Colon (tissue), 2 donors: ENCODE measurements around the gene PTCSC3.

Experiments used
- FAIRE-seq: peaks from 2 replicates; lab custom pipeline; 2012; peaks lifted over from hg19 to GRCh38; lab: Jason Lieb, UNC
- donor health status: control.
- donor health status: control.

The PTCSC3 gene

DNA sequence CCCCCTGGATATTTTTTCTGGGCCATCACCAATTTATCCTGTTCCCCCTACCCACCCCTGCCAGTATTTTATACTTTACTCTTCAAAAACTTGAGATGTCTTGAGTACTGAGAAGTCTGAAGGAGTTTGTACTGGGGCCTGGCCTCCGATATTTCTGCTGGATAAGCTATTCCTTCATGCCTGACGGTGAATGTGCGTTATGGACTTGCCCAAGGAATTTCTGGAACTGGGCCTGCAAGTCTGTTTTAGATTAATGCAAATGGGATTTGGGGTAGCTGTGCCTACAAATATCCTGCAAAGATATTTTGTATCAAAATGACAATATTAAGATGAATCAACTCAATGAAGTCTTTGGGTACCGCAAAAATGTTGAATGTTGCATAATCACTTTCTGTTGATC, at the start of gene PTCSC3:
PTCSC3 (minus strand) TSS at position 199 of the 400 bp plus-strand sequence.
- FAIRE-seq = no peak

DNA sequence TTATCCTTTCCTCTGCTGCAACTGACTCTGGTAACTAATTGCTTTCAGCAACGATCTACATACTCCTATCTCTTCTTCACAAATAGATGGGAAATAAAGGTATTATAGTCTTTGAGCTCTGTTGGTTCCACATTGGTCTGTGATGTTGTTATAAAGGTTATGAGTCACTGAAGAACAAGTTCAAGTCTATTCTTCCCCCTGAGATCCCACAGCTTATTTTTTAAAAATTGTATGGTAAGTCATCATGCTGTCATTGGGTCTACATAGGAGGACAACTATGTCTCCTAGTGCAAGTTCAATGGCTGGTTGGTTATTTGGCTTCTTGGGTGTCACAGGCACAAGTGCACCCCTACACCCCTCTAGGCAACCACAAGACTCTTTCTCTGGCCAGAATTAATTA, 49.6 kb upstream of the PTCSC3 start:
- FAIRE-seq = no peak

DNA sequence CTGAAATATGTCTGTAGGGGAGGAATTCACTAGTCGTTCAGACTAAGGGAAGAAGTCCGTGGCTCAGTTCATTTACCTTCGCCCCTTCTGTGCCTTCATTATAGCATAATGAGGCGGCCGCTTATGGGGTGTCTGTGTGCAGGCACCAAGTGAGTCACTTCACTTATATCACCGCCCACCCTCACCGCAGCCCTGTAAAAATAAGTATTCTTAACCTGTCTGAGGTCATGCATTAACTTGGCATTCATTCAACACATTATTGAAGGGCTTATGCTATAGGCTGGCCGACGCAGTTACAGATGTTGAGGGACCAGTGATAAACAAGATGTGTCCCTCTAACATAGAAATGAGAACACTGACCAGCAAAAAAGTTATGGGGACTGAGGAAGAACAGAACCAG, 47.7 kb upstream of the PTCSC3 start:
- FAIRE-seq = no peak

DNA sequence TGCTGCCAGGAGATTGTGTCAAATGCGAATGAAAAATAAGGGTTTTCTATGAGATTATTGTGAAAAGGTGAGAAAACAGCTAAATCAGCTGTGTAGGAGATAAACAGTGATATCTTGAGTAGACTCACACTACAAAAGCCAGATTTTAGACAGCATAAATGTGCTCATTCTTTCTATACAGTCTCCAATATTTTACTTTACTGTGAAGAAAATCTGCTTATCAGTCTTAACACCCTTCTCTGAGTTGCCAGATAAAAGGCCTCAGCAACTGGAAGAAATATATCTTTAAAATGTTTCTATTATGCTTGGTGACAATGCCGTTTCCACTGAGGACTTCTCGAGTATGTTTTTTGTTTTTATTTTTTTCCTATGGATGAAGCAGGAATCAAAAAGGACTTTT, 47.0 kb upstream of the PTCSC3 start:
- no peak for FAIRE-seq

DNA sequence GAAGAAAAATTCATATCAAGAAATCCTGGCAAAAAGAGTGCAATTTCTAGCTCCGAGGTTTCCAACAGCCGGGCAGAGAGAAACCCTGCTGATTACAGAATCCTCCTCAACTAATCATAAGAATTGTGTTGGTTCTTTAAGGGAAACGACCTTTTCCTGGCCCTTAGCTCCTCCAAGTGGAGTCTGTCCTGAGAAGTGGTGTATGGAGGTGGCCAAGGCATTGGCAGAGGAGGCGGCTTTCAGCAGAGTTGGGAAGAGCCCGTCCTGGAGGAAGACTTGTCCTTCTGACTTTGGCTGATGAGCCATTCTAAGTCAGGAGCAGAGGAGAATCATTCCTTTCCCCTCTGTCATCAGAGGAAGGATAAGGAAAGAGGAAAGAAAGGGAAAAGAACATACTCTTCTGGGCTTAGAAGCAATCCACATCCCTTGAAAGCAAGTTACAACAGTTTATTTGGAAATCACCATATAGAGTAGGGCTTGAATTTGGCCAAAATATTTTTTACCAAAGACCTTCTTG, 46.5 kb upstream of the PTCSC3 start:
- FAIRE-seq = no peak

DNA sequence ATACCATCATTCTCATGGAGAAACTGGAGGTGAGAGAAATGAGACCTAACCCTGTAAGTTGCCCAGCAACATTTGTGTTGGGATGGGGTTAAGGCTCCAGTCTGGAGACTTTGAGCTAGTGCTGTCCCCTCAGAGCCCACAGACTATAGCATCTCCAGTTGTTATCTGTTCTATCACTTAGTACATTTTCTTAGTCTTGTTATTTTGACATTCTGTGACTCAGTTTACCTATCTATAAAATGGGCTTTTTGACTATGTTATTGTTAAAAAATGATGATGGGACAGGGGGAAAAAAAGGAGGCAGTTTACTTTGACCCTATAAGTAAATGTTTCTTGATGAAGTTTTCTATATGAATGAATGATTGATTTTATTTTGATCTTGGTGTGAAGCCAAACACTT, 45.8 kb upstream of the PTCSC3 start:
- FAIRE-seq = no peak

DNA sequence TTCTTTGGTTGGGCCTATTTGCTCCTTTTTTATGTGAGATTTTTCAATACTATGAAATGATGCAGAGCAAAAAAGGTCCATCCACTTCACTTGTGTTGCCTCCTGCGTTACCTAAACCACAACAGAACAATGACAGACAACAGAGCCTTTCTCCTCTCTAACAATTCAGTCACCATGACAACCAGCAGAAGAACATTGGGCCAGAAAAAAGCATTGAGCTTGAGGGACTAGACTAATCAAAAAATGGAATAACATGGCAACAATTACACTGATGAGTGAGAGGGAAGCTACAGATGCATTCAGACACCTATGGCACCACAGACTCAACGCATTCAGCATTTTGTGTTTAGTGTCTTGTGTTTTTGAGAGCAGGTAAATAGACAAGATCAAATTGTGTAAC, 44.6 kb upstream of the PTCSC3 start:
- no peak for FAIRE-seq

DNA sequence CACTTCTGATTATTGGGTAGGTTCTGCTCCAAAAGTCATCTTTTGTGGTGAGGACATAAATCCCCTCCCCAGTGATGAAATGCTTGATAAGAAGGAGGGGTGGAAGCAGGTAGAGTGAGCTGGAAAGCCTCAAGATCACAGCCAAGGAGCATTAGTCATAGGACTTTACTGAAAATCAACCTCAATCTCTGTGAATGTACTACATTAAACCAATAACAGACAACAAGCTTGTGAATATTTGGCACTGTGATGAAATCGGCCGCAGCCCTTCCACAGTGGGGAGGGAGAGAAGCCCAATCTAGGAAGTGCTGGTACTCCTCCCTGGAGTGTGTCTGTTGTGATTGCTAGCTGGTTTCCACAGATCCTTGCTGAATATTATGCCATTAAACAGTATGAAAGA, 41.2 kb upstream of the PTCSC3 start:
- no peak for FAIRE-seq

DNA sequence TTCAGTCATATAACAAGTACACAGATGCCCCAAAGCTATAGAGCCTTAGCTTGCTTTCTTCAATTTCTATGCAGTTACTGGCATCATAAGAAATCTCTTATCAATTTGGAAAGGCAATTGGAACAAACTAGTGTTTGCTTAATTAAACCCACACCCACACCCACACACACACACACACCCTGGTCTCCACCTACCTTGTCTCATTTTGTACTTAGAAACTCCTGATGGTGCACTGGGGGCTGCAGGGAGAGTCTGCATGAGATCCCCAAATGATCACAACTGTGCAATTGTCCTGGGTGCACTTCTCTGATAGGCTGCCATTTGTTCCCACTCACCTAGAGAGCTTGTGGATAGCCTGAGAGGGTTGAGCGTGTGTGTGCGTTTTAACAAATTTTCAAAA, 40.5 kb upstream of the PTCSC3 start:
- no peak for FAIRE-seq

DNA sequence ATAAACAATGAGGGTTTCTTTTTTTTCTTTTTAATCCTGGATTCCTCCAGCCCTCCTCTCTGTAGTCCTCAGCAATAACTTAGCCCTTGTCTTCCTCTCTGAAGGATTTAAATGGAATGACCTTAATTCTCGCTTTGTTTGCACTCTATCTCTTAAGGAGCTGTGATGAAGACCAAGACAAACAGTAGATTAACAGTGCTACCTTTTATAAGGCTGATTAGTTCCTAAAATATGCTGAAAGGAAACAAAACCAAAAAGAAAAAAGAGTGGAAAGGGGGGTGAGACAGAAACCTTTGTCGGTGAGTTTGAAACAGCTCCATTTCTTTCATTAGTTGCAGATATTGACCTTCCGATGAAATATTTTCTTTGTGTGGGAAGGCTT, 38.7 kb upstream of the PTCSC3 start:
- FAIRE-seq = no peak

DNA sequence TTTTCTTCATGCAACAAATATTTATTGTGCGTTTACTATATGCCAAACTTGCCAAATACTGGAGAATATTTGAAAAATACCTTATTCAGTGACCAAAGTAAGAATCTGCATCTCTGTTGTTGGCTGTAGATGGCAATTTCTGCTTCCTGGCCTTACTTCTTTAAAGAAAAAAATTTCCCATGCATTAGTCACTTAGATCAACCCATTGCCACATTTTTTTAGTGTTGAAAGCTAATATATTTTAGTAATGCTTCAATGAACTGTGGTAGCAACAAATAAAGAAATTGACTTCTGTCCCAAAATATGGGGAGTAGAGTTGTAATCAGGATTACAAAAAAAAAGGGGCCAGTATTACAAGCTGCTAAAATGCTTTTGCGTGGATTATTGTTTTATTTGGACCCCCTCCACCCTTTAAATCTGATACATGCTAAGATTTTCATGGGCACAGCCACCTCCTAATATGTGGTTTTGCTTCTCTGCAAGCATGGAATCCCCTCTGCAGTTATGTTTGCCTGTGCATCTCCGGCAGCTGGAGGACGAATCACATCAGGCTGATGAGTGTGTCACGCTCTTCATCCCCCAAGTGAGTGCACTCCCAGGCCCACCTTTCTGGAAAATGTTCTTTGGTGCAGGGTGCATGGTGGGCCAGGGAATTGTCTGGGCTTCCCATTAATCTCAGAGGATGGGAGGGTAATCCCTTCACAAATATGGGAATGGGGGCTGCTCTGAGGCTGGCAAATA, 38.1 kb upstream of the PTCSC3 start:
- no peak for FAIRE-seq

DNA sequence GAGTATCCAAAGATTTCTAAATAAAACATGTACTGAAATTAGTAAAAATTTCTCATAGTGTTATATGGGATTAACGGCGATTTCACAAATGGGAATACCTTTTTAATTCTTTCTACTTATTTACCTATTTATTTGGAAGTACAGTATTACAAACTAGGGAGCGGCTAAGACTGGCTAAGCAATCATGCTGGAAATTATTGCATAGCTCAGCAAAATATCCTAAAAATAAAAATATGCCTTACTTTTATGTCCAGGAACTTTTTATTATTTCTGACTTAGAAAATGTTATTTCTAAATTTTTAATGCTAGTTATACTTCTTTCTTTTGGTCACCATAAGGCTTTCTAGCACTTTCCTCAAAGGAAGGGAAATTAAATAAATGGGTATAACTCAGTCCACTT, 36.5 kb upstream of the PTCSC3 start:
- no peak for FAIRE-seq

DNA sequence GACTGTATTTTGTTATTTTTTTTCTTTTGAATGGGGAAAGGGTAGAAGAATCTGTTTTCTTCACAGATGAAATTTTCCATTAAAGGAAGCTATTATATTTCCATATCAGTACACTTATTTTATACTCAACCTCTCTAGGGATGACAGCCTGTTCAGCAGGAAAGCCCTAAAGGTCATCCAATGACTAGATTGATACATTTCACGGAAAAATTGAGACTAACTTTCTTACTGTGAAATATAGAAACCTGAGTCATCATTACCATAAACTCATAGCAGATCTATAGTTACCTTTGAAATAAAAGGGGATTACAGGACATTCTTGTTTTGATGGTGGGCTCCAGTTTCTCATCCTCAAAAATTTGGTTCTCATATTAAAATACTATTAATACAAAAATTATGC, 36.1 kb upstream of the PTCSC3 start:
- FAIRE-seq = no peak

DNA sequence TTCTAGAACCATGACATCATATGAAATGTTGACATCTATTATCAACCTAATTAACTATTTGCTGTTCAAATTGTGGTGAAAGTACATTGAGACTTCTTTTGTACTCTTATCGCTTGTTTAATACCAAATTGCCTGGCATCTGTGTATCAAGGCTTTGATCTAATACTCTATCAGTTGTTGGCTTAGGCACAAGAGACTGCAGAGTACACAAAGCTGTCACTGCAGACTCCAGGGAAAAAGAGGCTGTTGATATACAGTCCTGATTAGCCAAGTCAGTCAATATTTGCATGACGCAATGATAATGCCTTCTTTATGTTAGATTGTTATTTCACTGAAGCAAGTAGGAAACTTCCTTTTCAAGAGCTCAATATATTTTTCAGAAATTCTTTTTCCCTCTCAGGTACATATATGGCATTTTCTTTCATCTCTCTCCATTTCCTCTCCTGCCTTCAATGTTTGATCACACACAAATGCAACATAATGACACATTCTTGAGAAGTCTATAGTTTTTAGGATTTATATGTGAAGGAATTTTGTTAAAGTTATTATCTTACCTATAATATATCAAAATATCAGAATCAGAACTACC, 32.3 kb upstream of the PTCSC3 start:
- FAIRE-seq = no peak

DNA sequence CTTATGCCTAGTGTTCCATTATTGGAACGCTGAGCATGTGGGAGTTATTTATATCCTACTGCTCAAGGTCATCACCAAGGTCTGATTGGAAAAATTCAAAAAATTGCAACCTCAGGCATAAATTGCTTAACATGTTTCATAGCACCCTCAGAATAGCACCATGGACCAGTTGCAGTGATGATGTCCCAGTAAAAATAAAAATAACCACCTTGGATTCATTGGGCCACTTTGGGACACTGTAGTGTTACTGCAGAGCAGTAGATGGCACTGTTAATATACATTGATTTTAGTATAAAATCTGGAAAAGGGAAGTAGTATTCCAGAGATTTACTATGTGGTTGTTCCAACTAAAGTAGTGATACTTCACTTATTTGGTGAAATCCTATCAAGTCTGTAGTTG, 31.0 kb upstream of the PTCSC3 start:
- FAIRE-seq = no peak

DNA sequence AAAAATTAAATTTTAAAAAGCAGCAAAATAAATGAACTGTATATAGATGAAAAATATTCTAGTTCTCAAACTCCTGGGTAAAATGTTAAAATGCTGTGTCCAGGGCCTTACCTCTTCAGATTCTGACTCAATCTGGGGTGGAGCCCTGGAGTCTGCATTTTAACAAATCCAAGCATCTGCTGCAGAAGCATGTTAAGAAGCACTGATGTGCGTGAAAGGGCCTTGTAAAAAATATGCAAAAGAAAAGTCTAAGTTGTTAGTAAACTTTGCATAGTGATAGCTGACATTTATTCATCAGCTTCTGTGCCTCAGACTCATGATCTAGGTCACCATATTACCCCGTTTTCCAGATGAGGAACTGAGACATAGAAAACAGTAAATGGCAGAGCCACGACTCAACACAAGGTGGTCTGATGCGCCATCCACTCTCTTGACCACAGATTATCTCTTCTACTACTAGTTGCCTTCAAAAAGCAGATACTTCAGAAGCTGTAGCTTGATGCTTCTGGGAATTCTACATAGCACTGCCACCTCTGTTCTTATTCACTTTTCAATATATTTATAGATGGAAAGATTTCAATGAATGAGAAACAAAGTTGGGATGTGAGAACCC, 28.0 kb upstream of the PTCSC3 start:
- no peak for FAIRE-seq

DNA sequence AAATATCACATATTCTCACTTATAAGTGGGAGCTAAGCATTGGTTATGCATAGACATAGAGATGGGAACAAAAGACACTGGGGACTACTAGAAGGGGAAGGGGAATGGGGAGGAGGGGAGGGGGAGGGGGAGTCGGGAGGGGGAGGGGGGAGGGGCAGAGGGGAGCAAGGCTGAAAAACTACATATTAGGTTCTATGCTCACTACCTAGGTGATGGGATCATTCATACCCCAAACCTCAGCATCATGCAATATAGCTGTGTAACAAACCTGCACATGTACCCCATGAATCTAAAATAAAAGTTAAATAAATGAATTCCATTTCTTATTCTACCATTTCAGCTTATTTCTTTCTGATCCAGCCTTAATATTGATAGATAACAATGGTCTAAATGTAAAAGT, 21.9 kb upstream of the PTCSC3 start:
- FAIRE-seq = no peak

DNA sequence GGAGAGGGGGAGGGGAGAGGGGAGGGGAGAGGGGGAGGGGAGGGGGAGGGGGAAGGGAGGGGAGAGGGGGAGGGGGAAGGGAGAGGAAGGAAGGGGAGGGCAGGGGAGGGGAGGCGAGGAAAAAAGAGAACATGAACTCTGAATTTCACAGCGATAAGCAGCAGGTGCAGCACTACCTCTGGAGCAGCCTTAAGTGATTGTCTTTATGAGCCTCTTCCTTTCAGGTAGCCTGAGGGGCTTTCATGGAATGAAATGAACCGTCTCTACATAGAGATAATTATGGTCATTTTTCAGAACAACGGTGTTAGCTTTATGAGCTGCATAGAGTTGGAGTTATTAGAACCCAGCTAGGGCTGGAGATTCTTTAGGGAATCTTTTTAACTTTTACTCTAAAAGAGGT, 18.1 kb upstream of the PTCSC3 start:
- FAIRE-seq = no peak

DNA sequence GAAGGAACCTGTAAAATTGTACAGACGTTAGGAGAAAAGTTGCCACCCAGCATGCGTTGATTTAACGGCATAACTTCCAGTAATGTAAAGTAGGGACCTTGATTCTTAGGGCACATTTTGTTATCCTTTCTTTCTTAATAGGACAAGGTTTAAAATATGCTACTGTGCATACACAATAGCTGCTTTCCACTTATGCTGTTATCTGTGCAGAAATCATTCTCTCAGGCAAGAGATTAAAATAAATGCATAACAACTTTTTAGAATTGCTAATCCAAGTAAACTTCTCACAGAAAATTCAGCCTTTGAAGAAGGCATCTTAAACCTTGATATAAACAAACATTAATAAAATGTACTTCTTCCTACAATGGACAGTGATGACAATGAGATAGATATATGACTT, 16.0 kb upstream of the PTCSC3 start:
- FAIRE-seq = no peak

DNA sequence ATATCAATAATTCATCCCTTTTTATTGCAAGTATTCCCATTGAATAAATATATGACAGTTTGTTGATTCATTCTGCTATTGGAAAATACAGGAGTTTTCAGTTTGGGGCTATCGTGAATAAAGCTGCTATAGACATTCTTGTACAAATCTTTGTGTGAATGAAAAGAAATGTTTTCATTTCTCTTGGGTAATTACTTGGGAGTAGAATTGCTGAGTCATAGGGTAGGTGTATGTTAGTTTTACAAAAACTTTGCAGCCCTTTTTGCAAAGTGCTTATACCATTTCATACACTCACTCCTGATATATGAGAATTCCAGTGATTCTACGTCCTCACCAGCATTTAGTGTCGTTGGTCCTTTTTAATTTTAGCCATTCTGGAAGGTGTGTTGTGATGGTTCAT, 6.9 kb upstream of the PTCSC3 start:
- FAIRE-seq = no peak

DNA sequence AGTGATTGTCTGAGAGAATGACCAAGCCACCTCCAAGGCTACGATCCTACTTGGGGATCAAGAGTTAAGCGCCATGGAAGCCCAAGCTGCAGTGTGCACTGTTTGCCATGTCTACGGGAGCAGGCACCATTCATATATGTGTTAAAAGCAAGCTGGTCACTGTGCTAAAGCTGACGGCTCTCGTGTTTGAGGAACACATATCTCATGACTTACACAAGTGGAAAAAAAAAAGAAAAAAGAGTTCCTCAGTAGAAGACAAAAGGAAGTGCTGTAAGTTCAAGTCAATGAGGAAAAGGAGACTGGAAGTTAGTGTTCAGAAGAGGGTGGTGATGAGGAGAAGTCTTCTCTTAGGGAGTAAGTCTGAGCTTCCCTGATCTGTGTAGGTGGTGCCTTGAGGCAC, 4.9 kb upstream of the PTCSC3 start:
- no peak for FAIRE-seq

DNA sequence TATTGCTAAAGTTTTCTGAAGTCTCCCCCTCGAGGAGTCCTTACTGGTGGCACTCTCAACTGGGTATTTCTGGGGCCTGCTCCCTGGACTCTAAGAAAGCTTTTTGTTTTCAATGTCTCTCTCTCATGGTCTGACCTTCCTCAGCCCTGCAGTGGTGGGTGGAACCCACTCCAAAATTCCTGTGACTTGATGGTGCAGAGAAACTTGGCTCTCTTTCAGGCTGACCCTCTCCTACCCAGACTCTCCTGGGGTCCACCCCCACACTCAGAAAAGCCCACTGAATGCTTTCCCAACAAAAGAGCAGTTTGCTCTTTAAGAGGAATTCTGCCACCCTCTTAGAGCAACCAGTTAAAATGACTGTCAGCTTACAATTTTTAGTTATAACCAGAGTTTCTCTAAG, 967 bp upstream of the PTCSC3 start:
- no peak for FAIRE-seq

DNA sequence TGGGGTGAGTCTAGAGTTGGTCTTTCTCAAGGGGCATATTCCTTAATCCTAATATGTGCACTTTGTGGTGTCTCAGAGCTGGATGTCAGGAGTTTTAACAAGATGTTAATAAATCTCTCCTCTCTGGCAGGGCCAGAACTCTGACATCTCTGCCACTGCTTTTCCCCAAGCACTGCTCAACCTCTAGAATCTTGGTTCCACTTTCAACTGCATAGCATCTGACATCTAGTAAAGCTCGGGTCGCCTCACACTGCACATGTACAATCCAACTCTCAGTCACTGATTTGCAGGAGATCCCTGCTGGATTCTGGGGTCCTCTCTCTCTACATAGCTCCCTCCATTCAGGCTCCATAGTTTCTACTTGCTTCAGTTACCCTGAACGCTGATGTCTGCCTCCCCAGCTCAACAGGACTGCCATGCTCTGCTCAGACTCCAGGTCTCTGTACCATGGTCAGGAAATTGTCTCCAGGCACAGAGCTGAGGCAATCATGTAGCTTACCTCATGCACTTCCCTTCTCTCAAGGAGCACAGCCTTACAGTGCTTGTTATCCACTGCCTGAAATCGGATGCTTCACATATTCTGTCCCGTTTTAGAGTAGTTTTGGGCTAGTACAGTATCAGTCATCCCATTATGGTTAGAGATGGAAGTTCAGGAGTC, 1.6 kb downstream of the PTCSC3 start:
- no peak for FAIRE-seq
